HK-2 (cell line): Measurements from ENCODE around the gene CNIH3.

ENCODE experiments used
- DNase-seq: peaks from one replicate; pipeline ENCODE4 v3.0.0-alpha.2; 2018; ENCODE audit not compliant: unreplicated experiment

CNIH3 gene

GRCh38 chr1:224721000-224721399 is 104.9 kb downstream of the CNIH3 start:
- DNase-seq = no peak

GRCh38 chr1:224722838-224723237 is 106.7 kb downstream of the CNIH3 start:
- DNase-seq = no peak

GRCh38 chr1:224724566-224724965 is 108.4 kb downstream of the CNIH3 start:
- DNase-seq = no peak

- DNase-seq = peak; percentile 74
Measured at GRCh38 chr1:224726441-224727182, 110.5 kb downstream of the CNIH3 start.

- no peak for DNase-seq
Measured at GRCh38 chr1:224727351-224728289, 111.5 kb downstream of the CNIH3 start.

- no peak for DNase-seq
Measured at GRCh38 chr1:224730540-224730939, 114.4 kb downstream of the CNIH3 start.

GRCh38 chr1:224730965-224731364 is 114.8 kb downstream of the CNIH3 start:
- no peak for DNase-seq

DNA sequence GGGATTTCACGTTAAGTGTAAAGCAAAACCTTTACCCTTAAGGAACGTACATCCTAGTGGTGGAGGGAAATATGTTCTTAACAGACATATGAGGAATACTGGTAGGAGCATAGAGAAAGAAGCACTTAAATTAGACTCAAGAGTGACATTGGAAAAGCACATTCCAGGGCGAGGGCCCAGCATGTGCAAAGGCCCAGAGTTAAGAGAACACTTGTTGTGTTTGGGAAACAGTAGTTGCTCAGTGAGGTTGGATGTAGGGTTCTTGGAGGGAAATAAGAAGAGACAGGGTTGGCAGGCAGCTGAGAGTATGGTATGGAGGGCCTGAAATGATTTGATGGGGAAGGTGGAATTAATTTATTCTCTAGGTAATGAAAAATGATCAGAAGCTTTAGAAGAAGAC is 115.5 kb downstream of the CNIH3 start:
- DNase-seq = no peak

DNA sequence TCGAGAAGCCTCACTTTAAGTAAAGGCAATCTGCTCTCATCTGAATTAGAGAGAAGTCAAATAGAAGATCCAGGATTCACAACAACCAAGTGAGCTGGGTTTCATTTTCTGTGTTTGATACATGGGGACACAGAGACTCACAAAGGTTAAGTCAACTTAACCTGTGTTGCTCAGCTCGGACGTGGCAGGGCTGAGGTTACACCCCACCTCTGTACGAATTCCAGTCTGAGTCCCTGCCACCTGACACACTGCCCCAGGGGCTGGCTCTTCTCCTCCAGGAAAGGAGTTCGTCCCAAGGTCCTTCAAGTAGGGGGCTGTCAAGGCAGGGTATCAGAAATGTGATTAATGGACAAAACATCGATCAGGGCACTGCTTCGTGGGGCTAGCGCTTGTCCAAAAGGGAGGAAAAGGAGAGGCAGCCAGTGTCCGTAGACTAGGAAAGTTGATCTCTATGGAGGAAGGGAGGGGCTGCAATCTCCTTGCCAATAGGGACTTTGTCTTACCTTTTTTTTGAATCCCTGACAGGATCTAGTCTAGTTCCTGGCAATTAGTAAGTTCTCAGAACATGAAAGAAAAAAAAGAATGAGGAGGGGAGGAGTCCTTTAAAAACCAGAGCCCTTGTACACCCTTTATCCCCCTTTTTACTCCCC is 116.4 kb downstream of the CNIH3 start:
- DNase-seq = no peak

DNA sequence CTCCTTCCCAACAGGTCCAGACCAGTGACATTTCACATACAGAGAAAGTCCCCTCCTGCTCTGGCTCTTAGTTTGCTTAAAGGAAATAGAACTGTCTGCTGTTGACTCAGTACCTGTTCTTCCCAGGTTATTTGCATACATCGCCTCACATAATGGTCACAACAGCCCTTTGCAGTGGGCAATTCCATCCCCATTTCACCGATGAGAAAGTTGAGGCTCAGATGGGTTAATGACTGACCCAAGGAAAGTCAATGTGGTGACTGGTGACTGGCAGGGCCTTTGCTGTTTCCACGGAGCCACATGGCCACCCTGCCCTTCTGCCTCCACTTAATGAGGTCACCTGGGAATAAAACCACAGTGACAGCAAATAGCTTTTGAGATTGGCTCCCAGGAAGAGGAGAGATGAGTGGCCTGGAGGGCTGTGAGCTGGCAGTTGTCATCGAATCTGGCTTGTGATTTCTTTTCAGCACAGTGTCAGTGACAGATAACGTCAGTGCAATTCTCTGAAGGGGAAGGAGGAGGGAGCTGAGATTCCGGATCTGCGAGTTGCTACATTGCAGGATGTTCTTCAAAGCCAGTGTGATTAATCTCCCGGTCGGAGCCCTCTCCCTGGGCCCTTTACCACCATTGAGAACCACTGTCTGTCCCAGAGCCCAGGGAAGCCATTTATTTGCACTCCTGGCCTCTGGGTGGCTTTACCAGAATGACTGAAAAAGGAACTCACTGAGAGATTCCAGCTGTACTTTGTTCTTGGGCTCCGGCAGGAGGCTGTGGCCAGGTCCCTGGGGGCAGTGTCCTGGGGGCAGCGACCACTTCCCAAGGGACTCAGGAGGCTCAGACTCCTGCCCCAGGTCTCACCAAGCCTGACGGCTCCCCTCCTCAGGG is 117.2 kb downstream of the CNIH3 start:
- DNase-seq = peak; percentile 77

DNA sequence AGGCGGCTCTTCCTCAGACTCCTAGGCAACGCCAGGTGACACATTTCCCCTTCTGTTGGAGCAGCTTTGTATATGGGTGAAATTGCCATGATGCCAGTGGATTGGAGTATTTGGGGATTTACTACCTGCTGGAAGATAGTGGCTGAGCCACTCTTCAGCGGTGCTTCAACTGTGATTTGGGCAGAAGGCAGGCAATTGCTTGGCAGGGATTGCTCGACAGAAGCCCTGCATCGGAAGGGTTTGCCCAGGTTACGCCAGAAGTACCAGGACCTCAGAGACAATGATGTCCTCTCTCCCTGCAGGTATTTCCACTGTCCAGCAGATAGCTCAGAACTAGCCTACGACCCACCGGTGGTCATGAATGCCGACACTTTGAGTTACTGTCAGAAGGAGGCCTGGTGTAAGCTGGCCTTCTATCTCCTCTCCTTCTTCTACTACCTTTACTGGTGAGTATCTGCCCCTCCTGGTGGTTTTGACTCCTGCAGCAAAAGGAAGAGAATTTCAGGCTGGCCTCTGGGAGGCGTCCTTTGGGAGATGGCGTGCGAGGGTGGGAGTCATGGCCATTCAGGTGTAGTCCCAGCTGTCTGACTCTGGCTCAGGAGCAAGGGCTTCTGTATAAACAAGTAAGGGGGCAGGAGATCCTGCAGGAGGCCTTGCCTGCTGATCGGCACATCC is 118.3 kb downstream of the CNIH3 start:
- DNase-seq = no peak

DNA sequence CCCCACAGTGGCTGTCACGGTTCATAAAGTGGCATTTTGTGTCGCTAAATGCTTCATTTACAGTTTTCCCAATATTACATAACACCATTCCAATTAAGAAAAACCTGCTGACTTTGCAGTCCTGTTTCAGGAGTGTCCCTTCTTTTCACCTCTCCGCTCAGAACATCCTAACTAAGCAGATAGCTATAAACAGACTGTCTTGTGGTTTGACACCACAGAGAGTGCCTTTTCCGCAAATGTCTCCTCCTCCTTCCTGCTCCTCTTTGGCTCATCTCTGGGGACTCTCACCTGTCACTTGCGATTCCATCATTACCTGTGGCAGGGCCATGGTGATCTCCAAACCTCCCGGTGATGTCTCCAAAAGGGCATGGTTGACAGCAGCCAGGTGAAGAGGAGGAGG is 119.0 kb downstream of the CNIH3 start:
- DNase-seq = no peak

GRCh38 chr1:224736619-224737352 is 120.7 kb downstream of the CNIH3 start:
- no peak for DNase-seq

GRCh38 chr1:224737353-224737727 is 121.2 kb downstream of the CNIH3 start:
- no peak for DNase-seq

DNA sequence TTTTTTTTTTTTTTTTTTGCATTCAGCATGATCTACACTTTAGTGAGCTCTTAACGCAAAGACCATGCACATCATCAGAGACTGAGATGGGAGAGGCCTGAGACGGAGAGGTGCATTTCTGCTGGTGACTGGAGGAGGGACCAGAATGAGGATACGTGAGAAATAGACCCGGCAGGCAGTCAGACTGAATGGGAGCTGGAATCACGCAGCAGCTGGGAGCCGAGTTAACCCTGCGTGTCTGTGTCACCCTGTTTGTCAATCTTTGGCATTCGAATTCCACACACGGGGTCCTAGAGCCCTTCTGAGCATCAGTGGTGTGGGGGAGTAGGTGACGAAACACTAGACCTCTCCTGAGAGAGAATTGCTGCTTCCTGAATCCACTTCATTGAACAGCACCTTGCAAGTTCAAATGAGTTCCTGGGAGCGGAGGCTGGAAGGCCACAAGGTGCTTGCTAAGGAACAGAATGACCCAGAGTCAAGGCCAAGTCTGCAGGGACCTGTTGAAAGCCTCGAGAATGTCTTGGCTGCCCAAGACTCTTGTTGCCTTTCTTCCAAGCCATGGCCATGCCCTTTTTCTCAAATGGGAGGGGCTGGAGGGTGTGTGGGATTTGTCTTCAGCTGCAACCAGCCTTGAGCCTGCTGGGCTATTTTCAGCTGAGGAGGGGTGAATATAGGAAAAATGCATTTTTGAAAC is 123.3 kb downstream of the CNIH3 start:
- DNase-seq = no peak

GRCh38 chr1:224739997-224740684 is 124.0 kb downstream of the CNIH3 start:
- DNase-seq = no peak

DNA sequence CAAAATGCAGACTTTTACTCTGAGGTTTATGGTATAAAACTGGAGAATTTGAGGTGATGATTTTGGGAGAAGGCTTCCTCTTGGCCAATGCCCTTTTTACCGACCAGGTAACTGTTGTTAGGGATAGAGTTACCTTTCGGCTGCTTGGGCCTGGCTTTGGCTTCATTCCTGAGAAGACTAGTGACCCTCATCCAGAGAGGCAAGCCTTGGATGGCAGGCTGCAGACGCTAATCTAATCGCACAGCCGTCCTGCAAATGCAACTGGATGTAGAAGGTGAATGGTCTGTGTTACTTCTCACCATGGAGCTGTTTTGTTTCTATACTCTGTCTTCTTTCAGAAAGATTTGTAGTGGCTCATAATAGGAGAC is 124.6 kb downstream of the CNIH3 start:
- no peak for DNase-seq

DNA sequence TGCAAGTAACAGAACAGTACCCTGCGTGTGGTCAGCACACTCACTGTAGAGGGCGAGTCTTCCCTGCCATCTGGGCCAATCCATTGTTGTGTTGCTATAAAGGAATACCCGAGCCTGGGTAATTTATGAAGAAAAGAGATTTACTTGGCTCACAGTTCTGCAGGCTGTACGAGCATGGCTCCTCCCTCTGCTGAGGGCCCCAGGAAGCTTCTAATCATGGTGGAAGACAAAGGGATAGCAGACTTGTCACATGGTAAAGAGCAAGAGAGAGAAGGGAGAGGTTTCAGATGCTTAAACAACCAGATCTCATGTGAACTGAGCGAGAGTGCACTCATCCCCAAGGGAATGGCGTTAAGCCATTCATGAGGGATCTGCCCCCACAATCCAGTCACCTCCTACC is 126.2 kb downstream of the CNIH3 start:
- no peak for DNase-seq

- no peak for DNase-seq
Measured at GRCh38 chr1:224743608-224744164, 127.6 kb downstream of the CNIH3 start.
